Cardiac fibroblast (primary cell): ENCODE data around the gene TP53BP1.

Experiments
- DNase-seq, 2 donors: peaks; one replicate each; pipeline versions ENCODE4 v3.0.0 to v3.0.0-alpha.2; 2010; ENCODE audit warnings: low read depth in 2 of 2
- H3K4me3 ChIP-seq, 2 donors: replicated peaks in 1 of 2; 1 replicate in 1 of 2; 2 replicates in 1 of 2; pipeline ENCODE4 v1.5.1; 2011; ENCODE audit warnings: low read depth in 2 of 2, low read length in 2 of 2, mild to moderate bottlenecking in 2 of 2, moderate library complexity in 1 of 2
- TF ChIP-seq, protein P1 (sequence below): IDR thresholded peaks from one replicate; pipeline ENCODE4 v1.5.1; 2011; ENCODE audit warnings: low read depth, mild to moderate bottlenecking, low read length, inconsistent platforms

The TP53BP1 gene

DNA sequence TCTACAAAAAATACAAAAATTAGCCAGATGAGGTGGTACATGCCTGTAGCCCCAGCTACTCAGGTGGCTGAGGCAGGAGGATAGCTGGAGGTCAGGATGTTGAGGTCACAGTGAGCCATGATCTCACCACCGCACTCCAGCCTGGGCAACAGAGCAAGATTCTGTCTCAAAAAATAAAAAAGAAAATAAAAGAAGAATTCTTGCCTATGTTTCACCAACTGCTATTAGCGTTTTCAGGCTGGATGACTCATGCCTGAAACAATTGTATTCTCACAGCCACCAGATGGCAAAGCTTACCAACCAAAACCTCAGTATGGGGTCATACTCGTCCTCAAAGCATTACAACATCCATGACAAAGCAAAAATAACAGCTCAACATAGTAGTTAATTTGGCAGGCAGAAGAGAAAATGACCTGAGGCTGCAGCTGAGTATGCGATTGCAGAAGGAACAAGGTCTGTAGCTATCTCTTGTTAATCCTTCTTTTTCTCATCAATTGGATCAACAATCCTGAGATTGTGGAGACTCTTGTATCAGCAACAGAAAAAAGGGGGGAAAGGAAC lies 52.2 kb downstream of the TP53BP1 start:
- H3K4me3 ChIP-seq, result no peak overlapping the region
- TF ChIP-seq, protein P1, sequence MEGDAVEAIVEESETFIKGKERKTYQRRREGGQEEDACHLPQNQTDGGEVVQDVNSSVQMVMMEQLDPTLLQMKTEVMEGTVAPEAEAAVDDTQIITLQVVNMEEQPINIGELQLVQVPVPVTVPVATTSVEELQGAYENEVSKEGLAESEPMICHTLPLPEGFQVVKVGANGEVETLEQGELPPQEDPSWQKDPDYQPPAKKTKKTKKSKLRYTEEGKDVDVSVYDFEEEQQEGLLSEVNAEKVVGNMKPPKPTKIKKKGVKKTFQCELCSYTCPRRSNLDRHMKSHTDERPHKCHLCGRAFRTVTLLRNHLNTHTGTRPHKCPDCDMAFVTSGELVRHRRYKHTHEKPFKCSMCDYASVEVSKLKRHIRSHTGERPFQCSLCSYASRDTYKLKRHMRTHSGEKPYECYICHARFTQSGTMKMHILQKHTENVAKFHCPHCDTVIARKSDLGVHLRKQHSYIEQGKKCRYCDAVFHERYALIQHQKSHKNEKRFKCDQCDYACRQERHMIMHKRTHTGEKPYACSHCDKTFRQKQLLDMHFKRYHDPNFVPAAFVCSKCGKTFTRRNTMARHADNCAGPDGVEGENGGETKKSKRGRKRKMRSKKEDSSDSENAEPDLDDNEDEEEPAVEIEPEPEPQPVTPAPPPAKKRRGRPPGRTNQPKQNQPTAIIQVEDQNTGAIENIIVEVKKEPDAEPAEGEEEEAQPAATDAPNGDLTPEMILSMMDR, result peak; percentile 45
- DNase-seq, result peak; percentile 97 to 99

DNA sequence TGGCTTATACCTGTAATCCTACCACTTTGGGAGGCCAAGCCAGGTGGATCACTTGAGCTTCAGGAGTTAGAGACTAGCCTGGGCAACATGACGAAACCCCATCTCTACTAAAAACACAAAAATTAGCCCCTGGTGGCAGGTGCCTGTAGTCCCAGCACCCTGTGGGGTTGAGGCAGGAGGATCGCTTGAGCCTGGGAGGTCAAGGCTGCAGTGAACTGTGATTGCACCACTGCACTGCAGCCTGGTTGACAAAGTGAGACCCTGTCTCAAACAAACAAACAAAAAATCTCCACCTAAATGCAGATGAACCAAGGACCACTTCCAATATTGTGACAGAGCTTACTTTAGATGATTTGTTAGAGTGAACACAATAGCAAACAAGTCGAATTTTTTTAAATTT lies 53.7 kb downstream of the TP53BP1 start:
- TF ChIP-seq, protein P1, result no peak
- DNase-seq, result no peak

DNA sequence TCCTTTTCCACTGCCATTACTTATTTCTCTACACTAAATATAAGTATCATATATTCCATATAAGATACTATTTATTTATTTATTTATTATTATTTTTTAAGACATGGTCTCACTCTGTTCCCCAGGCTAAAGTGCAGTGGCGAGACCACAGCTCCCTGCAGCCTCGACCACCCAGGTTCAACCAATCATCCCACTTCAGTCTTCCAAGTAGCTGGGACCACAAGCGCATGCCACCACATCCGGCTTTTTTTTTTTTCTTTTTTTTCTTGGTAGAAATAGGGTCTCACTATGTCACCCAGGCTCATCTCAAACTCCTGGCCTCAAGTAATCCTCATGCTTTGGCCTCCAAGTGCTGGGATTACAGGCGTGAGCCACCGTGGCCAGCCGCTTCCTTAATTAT lies 56.6 kb downstream of the TP53BP1 start:
- DNase-seq, result no peak
- TF ChIP-seq, protein P1, result no peak
- no peak overlapping the region for H3K4me3 ChIP-seq

More for the DNA sequence above, 53.7 kb downstream of the TP53BP1 start:
- no peak overlapping the region for H3K4me3 ChIP-seq

DNA sequence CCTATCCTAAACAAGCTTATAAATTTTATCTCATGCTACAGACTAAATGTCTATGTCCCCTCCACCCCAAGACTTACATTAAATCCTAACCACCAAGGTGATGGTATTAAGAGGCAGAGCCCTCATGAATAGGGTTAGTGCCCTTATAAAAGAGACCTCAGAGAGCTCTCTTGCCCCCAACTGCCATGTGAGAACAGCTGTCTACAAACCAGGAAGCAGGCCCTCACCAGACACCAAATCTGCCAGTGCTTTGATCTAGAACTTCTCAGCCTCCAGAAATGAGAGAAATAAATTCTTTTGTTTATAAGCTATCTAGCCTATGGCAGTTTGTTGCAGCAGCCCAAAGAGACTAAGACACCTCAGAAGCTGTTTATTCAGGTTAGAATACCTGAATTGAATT lies 58.5 kb downstream of the TP53BP1 start:
- TF ChIP-seq, protein P1, result no peak
- no peak overlapping the region for H3K4me3 ChIP-seq
- no peak for DNase-seq

DNA sequence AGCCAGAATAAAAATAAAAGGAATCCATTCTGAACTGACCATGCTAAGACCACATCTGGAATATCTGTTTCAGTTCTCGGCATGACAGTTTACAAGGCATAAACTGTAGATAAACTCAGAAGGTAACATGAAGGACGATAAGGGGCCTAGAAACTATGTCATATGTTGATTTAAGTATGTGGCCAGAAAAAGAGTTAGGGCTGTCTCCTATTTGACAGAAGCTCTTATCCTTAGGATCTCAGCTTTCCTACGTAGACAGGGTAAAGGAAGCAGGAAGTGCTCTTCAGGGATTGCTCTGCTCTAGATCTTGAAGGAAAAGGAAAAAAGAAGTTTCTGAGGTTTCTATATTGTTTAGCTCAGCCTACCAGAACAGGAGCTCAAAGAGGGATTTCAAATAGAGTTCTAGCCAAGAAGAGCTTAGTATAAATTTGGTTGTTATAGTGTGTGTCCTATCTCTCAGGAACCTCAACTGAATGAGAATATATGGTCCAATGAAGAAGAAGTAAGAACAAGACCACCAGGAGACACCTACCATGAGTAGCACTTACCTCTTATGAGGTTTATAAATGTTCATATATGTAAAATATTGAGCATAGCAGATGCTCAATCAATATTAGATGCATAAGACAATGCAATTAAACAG lies 59.2 kb downstream of the TP53BP1 start:
- no peak overlapping the region for H3K4me3 ChIP-seq
- TF ChIP-seq, protein P1, result no peak
- no peak for DNase-seq

DNA sequence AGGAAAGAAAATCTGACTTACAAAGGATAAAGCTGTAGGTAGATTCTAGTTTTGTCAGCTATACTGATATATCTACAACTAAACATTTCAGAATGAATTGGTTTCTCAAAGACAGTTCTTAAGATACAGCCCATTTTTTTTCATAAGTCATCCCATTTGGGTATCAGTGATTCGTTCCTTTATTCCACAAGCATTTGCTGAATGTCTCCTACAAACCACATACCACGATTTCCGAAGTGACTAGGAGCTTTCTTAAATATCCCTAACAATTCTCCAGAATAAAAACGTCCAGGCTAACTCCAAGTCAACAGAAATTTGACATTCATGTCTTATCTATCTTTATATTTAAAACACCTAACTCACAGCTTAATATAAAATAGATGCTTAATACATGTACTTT lies 59.8 kb downstream of the TP53BP1 start:
- TF ChIP-seq, protein P1, result no peak
- H3K4me3 ChIP-seq, result no peak overlapping the region
- DNase-seq, result peak in 1 of 2 donors; percentile 18

DNA sequence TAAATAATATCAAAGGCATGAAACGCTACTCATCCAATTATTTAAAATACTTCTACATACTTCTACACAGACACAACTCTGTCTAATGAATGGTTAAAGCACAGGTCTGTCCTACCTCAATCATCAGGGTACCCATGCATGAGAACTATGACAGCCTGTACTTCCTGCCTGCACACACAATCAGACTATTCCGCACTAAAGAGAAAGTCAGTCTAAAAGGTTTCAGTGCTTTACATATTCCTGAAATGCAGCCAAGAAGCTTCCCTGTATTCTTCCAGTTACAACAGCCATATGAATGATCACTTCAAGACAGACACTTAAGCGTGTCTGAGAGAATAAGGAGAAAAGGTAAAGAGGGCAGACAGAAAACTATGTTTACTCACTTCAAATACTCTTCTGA lies 63.3 kb downstream of the TP53BP1 start:
- peak in 1 of 2 donors; percentile 10 for DNase-seq
- no peak overlapping the region for H3K4me3 ChIP-seq
- TF ChIP-seq, protein P1, result no peak
